A549 (cell line): ENCODE results near the gene ALOX12. TPM values are rescaled to one million over a fixed set of nuclear protein-coding genes. Genes with fewer than 3 reads are reported as not detected.

ENCODE experiments used
- ATAC-seq, 2 experiments: fragments of 200-7000 bp in 1 of 2; fragments of >200 bp in 1 of 2; cut with Nextera tagmentation in 1 of 2; cut with Tn5 transposase in 1 of 2; 3 replicates each; pipeline versions ENCODE4 v1.8.0 to v1.9.1; 2018 to 2020; ENCODE audit warnings: mild to moderate bottlenecking in 1 of 2, moderate library complexity in 1 of 2
- CTCF ChIA-PET: fragments of 300-600 bp; sonication (Branson Sonifier 250); formaldehyde crosslinking; extraction: SDS; loops from one replicate; lab custom pipeline; 2021; ENCODE audit warnings: antibody characterized with exemption, inconsistent platforms; lab: Yijun Ruan, JAX
- POLR2A ChIA-PET: fragments of 350-600 bp; formaldehyde crosslinking; extraction: SDS; loops from one replicate; lab custom pipeline; 2021; ENCODE audit warnings: antibody characterized with exemption, inconsistent platforms; lab: Yijun Ruan, JAX
- DNase-seq, 2 experiments: peaks; one replicate each; pipeline versions ENCODE4 v3.0.0 to v3.0.0-alpha.2; 2011 to 2016; ENCODE audit warnings: low read depth in 1 of 2, low spot score in 1 of 2
- FAIRE-seq: peaks from 2 replicates; lab custom pipeline; 2011; peaks lifted over from hg19 to GRCh38; lab: Jason Lieb, UNC
- H3K27ac ChIP-seq, 2 experiments: fragments of >200 bp; sonication (Bioruptor Twin); formaldehyde crosslinking; 3 replicates each; pipeline ENCODE4 v1.5.1; 2016 to 2017
- H3K4me1 ChIP-seq: fragments of >200 bp; sonication (Bioruptor Twin); formaldehyde crosslinking; 3 replicates; pipeline ENCODE4 v1.6.1; 2016
- H3K4me2 ChIP-seq: fragments of >200 bp; sonication (Bioruptor Twin); formaldehyde crosslinking; 3 replicates; pipeline ENCODE4 v1.6.1; 2016
- H3K4me3 ChIP-seq: fragments of >200 bp; sonication (Bioruptor Twin); formaldehyde crosslinking; 3 replicates; pipeline ENCODE4 v1.5.1; 2016
- H3K9me3 ChIP-seq: fragments of >200 bp; sonication (Bioruptor Twin); formaldehyde crosslinking; 3 replicates; pipeline ENCODE4 v1.6.1; 2016
- CBX2 ChIP-seq: fragments of 200-600 bp; sonication (generic); IDR thresholded peaks from 2 replicates; pipeline ENCODE4 v1.6.1; 2016; ENCODE audit warnings: low read depth, mild to moderate bottlenecking, borderline replicate concordance
- FOSL2 ChIP-seq, 2 experiments: fragments of 450-650 bp in 1 of 2; fragments of >200 bp in 1 of 2; sonication (Bioruptor Twin) in 1 of 2; formaldehyde crosslinking; IDR thresholded peaks; 2 replicates each; pipeline versions ENCODE4 v1.5.0 to v1.6.1; 2016 to 2020; ENCODE audit warnings: mild to moderate bottlenecking in 1 of 2, moderate library complexity in 1 of 2
- MAFK ChIP-seq: fragments of 450-650 bp; IDR thresholded peaks from 2 replicates; pipeline ENCODE4 v1.6.1; 2014; ENCODE audit not compliant: partially characterized antibody
- POLR2A ChIP-seq: IDR thresholded peaks from 2 replicates; pipeline ENCODE4 v1.6.1; 2012; ENCODE audit warnings: mild to moderate bottlenecking, low read length
- RAD21 ChIP-seq, 2 experiments: fragments of >200 bp in 1 of 2; sonication (Bioruptor Twin) in 1 of 2; formaldehyde crosslinking in 1 of 2; IDR thresholded peaks in 1 of 2; conservative IDR thresholded peaks in 1 of 2; 2 replicates in 1 of 2; 3 replicates in 1 of 2; pipeline ENCODE4 v1.6.1; 2012 to 2018; ENCODE audit warnings: inconsistent platforms in 1 of 2
- ZSCAN20 ChIP-seq: fragments of 250-450 bp; sonication (Bioruptor Pico); IDR thresholded peaks from 2 replicates; pipeline ENCODE4 v1.8.0; 2022; ENCODE audit warnings: mild to moderate bottlenecking, moderate library complexity
- WGBS: methylation state at CpG from one replicate; pipeline ENCODE4 v1.1.6; 2017; ENCODE audit errors: missing lambda C conversion rate; 5-methylcytosine and 5-hydroxymethylcytosine counted together
- polyA plus RNA-seq, 4 experiments: library from polyadenylated mRNA; depleted of rRNA in 3 of 4; stranded (reverse); fragments of >200 nt; fragmentation: RNase III in 1 of 4; extraction: RNeasy Plus Mini Kit Qiagen cat#74134 plus additional on column Dnase treatment in 1 of 4; gene quantifications; 2 replicates in 3 of 4; 3 replicates in 1 of 4; pipeline ENCODE4 v1.2.3, GENCODE V29; 2011 to 2017
- TF ChIP-seq, protein P1 (sequence below): fragments of 150-350 bp; IDR thresholded peaks from 2 replicates; pipeline ENCODE4 v1.6.1; 2014; ENCODE audit warnings: low read depth, mild to moderate bottlenecking, low read length
- TF ChIP-seq, protein P2 (sequence below): fragments of 250-450 bp; sonication (Bioruptor Pico); IDR thresholded peaks from 2 replicates; pipeline ENCODE4 v1.5.0; 2021; ENCODE audit warnings: mild to moderate bottlenecking, moderate library complexity, borderline replicate concordance
- TF ChIP-seq, protein P3 (sequence below): fragments of 250-450 bp; sonication (Bioruptor Pico); IDR thresholded peaks from 2 replicates; pipeline ENCODE4 v1.5.0; 2020; ENCODE audit warnings: low read depth, mild to moderate bottlenecking, moderate library complexity
- TF ChIP-seq, protein P4 (sequence below): IDR thresholded peaks from 2 replicates; pipeline ENCODE4 v1.6.1; 2012; ENCODE audit warnings: low read depth, borderline replicate concordance
- TF ChIP-seq, protein P5 (sequence below): IDR thresholded peaks from 2 replicates; pipeline ENCODE4 v1.6.1; 2012
- TF ChIP-seq, protein P6 (sequence below): fragments of >200 bp; sonication (Bioruptor Twin); formaldehyde crosslinking; IDR thresholded peaks from 3 replicates; pipeline ENCODE4 v1.6.1; 2016

ALOX12 gene
- polyA plus RNA-seq, 2 of the 4 experiments (the other 2 are of a cell fraction), result not detected

DNA sequence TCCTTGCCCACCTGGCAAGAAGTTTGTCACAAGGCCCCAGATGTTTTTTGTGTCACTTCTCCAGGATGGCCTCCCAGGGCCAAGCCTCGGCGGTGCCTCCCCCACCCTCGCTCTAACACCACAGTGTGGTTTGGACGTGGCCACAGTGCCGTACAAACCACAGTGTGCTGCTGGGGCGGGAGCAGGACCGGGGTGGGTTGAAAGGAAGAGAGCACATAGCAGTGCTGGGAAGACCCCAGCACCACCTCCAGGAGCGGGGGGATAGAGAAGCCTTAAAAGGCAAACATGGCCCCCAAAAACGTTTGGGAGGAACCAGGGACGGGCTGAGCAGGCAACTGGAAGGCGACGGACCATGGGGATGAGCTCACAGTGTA lies 22.0 kb downstream of the ALOX12 start:
- DNase-seq, result no peak
- Histone ChIP-seq H3K9me3 (no peaks in the 10 kb centered on the region), H3K4me2 (no peak overlapping the region), H3K4me3 (no peak overlapping the region), H3K4me1 (peaks cover 31% of the 10 kb centered on the region), H3K27ac (no peak overlapping the region)
- 87% methylated on average over 12 of the region's 12 CpGs for WGBS
- ChIA-PET POLR2A (no interaction called here), CTCF (interaction anchor here (0.6 to 11.4 kb wide), 3 partner anchors 175 to 545 kb away, joined by 3 to 77 read pairs (median 6); no protein-coding TSS in a partner anchor)
- no peak for FAIRE-seq
- ATAC-seq, result no peak
- TF ChIP-seq FOSL2 (IDR thresholded peaks at IDR 0.05), result no peak
- TF ChIP-seq FOSL2 (CRISPR knock-in tag; IDR thresholded peaks at IDR 0.05), result no peak
- TF ChIP-seq, protein P1, sequence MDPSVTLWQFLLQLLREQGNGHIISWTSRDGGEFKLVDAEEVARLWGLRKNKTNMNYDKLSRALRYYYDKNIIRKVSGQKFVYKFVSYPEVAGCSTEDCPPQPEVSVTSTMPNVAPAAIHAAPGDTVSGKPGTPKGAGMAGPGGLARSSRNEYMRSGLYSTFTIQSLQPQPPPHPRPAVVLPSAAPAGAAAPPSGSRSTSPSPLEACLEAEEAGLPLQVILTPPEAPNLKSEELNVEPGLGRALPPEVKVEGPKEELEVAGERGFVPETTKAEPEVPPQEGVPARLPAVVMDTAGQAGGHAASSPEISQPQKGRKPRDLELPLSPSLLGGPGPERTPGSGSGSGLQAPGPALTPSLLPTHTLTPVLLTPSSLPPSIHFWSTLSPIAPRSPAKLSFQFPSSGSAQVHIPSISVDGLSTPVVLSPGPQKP, result no peak
- no peak for TF ChIP-seq RAD21 (conservative IDR thresholded peaks at IDR 0.05 in 1 of 2, IDR thresholded peaks at IDR 0.05 in 1 of 2)

DNA sequence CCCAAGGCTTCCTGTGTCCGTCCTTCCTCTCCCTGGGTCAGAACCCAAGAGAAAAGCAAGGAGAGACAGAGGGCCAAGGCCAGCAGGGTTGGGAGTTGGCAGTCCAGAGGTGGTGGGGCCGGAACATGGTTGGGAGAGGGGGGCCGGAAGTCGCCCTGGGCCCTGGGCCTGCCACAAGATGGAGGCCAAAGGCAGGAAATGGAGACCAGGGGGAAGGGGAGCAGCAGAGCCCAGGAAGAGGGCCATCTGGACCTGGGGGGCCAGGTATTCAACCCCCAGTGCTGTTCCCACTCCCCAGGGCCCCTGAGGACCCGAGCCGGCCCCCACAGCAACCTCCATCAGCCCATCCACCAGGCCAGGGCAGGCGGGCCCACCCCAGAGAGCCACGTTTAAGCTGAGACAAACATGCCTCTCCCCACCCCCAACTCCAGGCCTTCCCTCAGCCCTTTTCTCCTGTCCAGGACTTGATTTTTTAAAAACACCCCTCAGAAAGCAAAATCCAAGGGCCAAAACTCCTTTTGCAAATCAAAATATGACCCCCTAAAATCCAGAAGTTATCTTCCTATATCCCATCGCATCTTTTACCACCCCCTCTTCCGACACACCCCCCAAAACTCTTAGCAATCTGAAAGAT lies 22.6 kb downstream of the ALOX12 start:
- no peak overlapping the region for H3K4me3 ChIP-seq
- ChIA-PET POLR2A (no interaction called here), CTCF (interaction anchor here (1.2 to 11.4 kb wide), 5 partner anchors 12 to 352 kb away, joined by 4 to 77 read pairs (median 13); no protein-coding TSS in a partner anchor)
- H3K4me1 ChIP-seq, result peaks cover 31% of the 10 kb centered on the region
- TF ChIP-seq ZSCAN20 (CRISPR knock-in tag), result no peak
- TF ChIP-seq, protein P2, sequence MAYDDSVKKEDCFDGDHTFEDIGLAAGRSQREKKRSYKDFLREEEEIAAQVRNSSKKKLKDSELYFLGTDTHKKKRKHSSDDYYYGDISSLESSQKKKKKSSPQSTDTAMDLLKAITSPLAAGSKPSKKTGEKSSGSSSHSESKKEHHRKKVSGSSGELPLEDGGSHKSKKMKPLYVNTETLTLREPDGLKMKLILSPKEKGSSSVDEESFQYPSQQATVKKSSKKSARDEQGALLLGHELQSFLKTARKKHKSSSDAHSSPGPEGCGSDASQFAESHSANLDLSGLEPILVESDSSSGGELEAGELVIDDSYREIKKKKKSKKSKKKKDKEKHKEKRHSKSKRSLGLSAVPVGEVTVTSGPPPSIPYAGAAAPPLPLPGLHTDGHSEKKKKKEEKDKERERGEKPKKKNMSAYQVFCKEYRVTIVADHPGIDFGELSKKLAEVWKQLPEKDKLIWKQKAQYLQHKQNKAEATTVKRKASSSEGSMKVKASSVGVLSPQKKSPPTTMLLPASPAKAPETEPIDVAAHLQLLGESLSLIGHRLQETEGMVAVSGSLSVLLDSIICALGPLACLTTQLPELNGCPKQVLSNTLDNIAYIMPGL (CRISPR knock-in tag), result no peak
- TF ChIP-seq, protein P3, sequence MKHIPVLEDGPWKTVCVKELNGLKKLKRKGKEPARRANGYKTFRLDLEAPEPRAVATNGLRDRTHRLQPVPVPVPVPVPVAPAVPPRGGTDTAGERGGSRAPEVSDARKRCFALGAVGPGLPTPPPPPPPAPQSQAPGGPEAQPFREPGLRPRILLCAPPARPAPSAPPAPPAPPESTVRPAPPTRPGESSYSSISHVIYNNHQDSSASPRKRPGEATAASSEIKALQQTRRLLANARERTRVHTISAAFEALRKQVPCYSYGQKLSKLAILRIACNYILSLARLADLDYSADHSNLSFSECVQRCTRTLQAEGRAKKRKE, result no peak
- TF ChIP-seq POLR2A, result no peak
- no peak for TF ChIP-seq MAFK
- TF ChIP-seq, protein P4, sequence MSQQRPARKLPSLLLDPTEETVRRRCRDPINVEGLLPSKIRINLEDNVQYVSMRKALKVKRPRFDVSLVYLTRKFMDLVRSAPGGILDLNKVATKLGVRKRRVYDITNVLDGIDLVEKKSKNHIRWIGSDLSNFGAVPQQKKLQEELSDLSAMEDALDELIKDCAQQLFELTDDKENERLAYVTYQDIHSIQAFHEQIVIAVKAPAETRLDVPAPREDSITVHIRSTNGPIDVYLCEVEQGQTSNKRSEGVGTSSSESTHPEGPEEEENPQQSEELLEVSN, result no peak
- TF ChIP-seq, protein P5, sequence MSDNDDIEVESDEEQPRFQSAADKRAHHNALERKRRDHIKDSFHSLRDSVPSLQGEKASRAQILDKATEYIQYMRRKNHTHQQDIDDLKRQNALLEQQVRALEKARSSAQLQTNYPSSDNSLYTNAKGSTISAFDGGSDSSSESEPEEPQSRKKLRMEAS, result no peak
- H3K27ac ChIP-seq, result peak overlapping the region in 1 of 2 experiments; percentile 94; a peak in 2 of 6 replicates
- FAIRE-seq, result no peak
- DNase-seq, result no peak
- H3K4me2 ChIP-seq, result no peak overlapping the region; the same call in 2 of the 3 replicates
- WGBS, result 81% methylated on average over 10 of the region's 10 CpGs
- H3K9me3 ChIP-seq, result no peaks in the 10 kb centered on the region
- ATAC-seq, result no peak

DNA sequence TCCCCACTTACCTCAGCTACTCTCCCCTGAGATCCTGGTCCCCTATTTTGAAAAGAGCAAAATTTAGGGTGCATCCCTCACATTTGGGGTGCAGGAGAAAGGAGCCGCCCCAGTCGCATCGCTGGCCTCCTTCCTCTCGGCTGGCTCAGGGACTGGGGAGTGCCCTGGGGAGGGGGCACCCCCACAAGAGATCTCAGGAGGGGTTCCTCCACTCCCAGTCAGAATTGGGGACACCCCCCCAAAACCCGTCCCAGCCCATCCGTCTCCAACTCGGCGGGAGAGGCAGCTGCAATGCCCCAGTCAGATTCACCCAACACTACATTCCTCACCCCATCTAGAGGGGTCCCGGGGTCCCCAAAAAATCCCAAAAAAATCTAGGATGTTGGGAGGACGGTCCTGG lies 23.5 kb downstream of the ALOX12 start:
- Histone ChIP-seq H3K27ac (peak overlapping the region; percentile 92 to 94), H3K4me1 (peaks cover 31% of the 10 kb centered on the region), H3K4me2 (peak overlapping the region; percentile 76), H3K9me3 (no peaks in the 10 kb centered on the region), H3K4me3 (peak overlapping the region; percentile 43)
- DNase-seq (no peak), FAIRE-seq (no peak), ATAC-seq (no peak)
- ChIA-PET POLR2A (interaction anchor here (1.0 kb wide), 1 partner anchor 16 kb away, joined by 14 read pairs; the partner anchor contains the start of gene SLC16A13), CTCF (interaction anchor here (0.8 to 11.4 kb wide), 9 partner anchors 13 to 353 kb away, joined by 3 to 77 read pairs (median 6); no protein-coding TSS in a partner anchor)
- TF ChIP-seq, protein P6, sequence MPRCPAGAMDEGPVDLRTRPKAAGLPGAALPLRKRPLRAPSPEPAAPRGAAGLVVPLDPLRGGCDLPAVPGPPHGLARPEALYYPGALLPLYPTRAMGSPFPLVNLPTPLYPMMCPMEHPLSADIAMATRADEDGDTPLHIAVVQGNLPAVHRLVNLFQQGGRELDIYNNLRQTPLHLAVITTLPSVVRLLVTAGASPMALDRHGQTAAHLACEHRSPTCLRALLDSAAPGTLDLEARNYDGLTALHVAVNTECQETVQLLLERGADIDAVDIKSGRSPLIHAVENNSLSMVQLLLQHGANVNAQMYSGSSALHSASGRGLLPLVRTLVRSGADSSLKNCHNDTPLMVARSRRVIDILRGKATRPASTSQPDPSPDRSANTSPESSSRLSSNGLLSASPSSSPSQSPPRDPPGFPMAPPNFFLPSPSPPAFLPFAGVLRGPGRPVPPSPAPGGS, result no peak
- TF ChIP-seq CBX2, result no peak
- WGBS, result 44% methylated on average over 9 of the region's 10 CpGs
